Measurements from ENCODE around the gene STK32C. TPM values are rescaled to one million over a fixed set of nuclear protein-coding genes. Genes with fewer than 3 reads are reported as not detected.

Gene STK32C
- total RNA-seq, 4 donors from 2014 or later = 9.4 to 18.1 (median 16.2) TPM

GRCh38 chr10:132336064-132336746 is 28.5 kb upstream of the STK32C start:
- no peak overlapping the region for H3K4me3 ChIP-seq
- no peaks in the 10 kb centered on the region for H3K27me3 ChIP-seq
- H3K4me1 ChIP-seq = peaks cover 0 to 15% (median 5%) of the 10 kb centered on the region in 4 donors
- WGBS, 2 donors = 71 to 76% methylated on average over 11 of the region's 11 CpGs
- H3K27ac ChIP-seq = peak overlapping the region in 1 of 4 donors; percentile 49
- TF ChIP-seq CTCF (IDR thresholded peaks at IDR 0.05) = no peak
- no peak for TF ChIP-seq EP300 (IDR thresholded peaks at IDR 0.05)
- no peak for TF ChIP-seq POLR2A (IDR thresholded peaks at IDR 0.05)
- H3K9me3 ChIP-seq = no peaks in the 10 kb centered on the region
- no peak for DNase-seq (ENCODE audit: low spot score in 2 of 2)
- H3K36me3 ChIP-seq = peaks cover 0 to 35% (median 0%) of the 10 kb centered on the region in 3 donors

- TF ChIP-seq CTCF (IDR thresholded peaks at IDR 0.05) (no peak), EP300 (IDR thresholded peaks at IDR 0.05) (no peak)
- Histone ChIP-seq H3K9me3 (no peaks in the 10 kb centered on the region), H3K27ac (peak overlapping the region in 1 of 4 donors; percentile 49), H3K4me3 (no peak overlapping the region), H3K36me3 (peaks cover 0 to 35% (median 0%) of the 10 kb centered on the region in 3 donors), H3K4me1 (peaks cover 0 to 22% (median 10%) of the 10 kb centered on the region in 4 donors), H3K27me3 (no peaks in the 10 kb centered on the region)
- no peak for DNase-seq (ENCODE audit: low spot score in 2 of 2)
- WGBS, 2 donors = 83 to 84% methylated on average over 14 of the region's 14 CpGs
Observed at GRCh38 chr10:132335189-132336063, 27.7 kb upstream of the STK32C start.

- Histone ChIP-seq H3K27ac (no peak overlapping the region), H3K4me1 (peaks cover 0 to 29% (median 14%) of the 10 kb centered on the region in 4 donors), H3K27me3 (no peaks in the 10 kb centered on the region), H3K9me3 (no peaks in the 10 kb centered on the region), H3K4me3 (no peak overlapping the region), H3K36me3 (peaks cover 0 to 33% (median 0%) of the 10 kb centered on the region in 3 donors)
- WGBS, 2 donors = 89% methylated on average over 4 of the region's 4 CpGs
- TF ChIP-seq CTCF (IDR thresholded peaks at IDR 0.05) (no peak), POLR2A (IDR thresholded peaks at IDR 0.05) (no peak), EP300 (IDR thresholded peaks at IDR 0.05) (no peak)
- DNase-seq (ENCODE audit: low spot score in 2 of 2) = no peak
Observed at GRCh38 chr10:132334631-132335188, 27.0 kb upstream of the STK32C start.

GRCh38 chr10:132333386-132333785 is 25.6 kb upstream of the STK32C start:
- Histone ChIP-seq H3K4me1 (peaks cover 0 to 42% (median 14%) of the 10 kb centered on the region in 4 donors), H3K4me3 (no peak overlapping the region), H3K27me3 (no peaks in the 10 kb centered on the region), H3K9me3 (no peaks in the 10 kb centered on the region), H3K36me3 (peaks cover 0 to 24% (median 0%) of the 10 kb centered on the region in 3 donors), H3K27ac (no peak overlapping the region)
- TF ChIP-seq CTCF (IDR thresholded peaks at IDR 0.05) (no peak), EP300 (IDR thresholded peaks at IDR 0.05) (no peak), POLR2A (IDR thresholded peaks at IDR 0.05) (no peak)
- 70 to 82% methylated on average over 7 of the region's 7 CpGs for WGBS, 2 donors
- DNase-seq (ENCODE audit: low spot score in 2 of 2) = no peak

All from tibial nerve (tissue), 4 donors.